ENCODE results near the gene PTPRG.

PTPRG gene

DNA sequence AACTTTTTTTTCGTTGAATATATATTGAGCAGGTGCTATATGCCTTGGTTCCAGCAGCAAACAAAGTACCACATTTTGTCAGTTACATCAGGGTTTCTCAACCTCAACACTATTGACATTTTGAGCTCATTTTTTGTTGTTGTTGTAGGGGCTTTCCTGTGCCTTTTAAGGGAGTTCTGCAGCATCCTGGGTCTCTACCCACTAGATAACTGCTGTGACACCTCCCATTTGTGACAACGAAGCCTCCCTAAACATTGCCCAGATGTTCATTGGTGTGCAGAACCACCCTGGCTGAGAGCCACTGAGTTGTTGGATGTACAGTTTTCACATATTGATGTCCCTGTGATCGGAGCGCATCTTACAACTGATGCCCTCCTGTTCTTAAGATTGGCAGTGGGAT, 382.6 kb downstream of the PTPRG start:
- no peak for DNase-seq

DNA sequence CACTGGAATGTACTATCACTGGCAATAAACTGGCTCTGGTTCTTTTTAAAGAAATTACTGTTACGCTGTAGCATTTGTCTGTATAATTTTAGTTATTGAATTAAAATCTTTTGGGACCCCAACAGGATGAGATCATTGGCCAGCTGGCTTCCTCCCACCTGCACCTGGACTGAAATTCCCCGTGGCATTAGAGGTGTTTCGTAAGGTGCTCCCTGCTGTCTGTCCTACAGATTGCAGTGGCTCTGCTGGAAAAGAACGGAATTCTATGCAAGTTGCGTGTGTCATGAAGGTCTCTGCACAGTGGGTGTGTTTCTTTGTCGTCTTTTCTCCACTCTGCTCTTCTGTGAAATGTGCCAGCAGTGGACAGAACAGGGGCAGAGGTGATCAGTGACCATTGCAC, 383.4 kb downstream of the PTPRG start:
- no peak for DNase-seq

DNA sequence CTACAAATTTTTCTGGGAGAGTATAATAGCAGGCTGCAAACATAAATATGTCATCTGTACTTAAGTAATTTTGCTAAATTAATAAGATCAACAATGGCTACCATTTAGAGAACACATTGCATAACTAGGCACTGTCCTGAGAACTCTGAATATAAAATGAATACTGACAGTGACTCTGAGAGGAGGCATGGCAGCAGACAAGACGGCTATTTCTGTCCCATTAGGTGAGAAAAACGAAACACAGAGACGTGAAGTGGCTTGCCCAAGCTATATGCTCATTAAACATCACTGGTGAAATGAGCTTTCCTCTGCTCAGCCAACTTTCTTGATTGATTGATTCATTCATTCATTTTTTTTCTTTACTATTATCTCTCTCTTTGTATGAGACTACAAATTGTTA, 384.3 kb downstream of the PTPRG start:
- DNase-seq = no peak

DNA sequence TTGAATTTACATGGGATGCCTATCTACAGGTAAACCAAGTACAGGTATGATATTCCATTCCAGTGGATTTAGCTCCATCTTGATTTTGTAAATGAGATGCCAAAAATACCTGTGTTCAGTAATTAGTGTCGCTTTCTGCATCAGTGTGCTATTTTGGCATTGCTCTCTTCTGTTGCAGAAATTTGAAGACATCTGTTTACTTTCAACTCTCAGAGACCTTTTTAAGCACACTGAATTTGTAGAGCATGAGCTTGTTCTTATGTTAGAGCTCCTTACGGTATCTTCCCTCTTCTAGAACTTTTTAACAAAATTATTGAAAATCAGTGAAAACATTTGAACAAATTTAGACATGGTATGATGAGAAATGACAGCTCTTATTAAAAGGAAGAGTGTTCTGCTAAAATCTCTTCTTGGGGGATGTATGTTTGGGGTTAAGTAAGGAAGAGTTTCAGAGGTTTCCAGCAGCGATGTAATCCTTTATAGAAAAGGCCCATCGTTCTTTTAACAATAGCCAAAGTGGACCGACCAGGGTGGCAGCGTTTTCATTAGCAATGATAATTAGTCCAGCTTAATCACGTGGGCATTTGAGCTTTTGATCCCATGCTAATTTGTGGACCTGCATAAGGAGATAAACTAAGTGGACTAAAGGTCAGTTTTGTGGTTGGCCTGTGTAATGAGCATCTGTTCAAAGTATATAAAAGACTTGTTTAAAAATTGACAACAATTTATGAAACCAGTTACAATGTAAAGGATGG, 385.4 kb downstream of the PTPRG start:
- no peak for DNase-seq

DNA sequence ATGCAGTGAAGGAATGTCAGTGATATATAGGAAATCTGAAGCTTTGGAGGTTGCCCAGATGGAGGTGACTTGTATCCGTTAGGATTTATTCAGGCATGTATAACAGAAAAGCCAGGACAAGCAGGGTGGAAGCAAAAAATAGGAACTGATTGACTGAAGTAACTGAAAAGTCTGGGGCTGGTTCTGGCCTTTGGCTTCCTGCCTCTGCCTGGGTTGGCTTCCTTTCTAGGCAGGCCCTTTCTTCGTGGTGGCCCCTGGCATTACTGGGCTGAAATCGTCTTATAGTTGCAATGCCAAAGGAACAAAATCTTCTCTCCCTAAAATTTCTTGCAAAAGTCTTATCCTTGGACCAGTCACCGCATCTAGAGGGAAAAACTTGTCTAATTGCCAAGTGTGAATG, 386.1 kb downstream of the PTPRG start:
- no peak for DNase-seq

DNA sequence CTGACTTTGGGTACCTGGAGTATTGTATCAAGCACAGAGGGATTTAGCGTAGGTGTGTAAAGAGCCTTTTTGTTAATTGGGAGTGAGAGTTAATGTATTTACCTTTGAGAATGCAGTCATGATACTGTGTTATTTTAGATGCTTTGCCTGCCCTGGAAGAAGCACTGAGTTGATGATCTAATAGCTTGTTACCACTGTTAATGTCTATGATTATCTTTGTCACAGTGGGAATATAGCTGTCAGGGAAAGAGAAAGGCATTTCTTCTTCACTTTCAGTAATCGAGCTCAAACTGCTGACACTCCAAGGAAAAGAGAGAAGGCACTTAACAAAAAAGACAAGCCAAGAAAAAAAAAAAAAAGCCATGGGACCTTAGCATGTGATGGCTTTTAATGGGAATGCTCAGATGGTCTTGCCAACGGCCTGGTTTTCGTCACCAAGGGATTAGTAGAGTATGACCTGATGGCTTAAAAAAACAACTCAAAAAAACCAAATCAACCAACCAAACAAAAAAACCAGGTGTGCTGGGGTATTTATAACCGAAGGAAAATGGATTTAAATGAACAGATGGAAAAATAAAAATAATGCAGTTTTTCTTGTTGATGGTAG, 387.4 kb downstream of the PTPRG start:
- no peak for DNase-seq

DNA sequence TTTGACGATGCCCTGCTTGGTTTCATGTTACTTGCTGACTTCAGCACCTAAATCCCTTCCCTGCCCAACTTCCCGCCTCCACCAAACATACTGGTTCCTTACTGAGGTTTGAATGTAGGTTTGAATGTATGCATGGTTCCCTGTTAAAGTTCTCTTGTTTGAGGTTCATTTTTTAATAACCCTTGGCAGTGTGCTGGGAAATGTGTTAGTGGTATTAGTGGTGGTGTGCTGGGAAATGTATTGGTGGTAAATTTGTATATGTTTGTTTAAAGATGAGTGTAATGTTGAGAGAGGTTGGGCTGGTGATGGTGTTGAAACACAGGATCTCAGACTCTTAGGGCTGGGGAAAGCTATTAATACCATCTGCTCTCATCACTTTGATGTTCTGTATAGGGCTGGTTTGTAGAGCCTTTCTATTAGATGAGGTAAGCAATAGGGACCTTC, 392.7 kb downstream of the PTPRG start:
- DNase-seq = no peak

DNA sequence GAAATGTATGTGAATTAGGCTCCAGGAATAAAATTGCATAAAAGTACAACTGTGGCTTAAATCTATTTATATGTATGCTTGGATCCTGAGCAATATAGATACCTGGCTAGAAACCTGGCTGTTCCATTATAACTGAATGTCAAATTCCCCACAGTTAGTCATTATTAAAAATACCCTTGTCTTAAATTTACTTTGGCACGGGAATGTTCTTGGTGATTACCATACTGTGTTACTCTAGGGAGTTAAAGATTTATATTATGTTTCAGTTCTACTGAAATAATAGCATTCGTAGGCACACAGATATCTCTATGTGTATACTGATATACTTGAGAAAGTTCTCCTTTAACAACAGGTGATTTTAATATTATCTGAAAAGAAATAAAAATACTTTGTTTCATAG, 394.1 kb downstream of the PTPRG start:
- DNase-seq = no peak

DNA sequence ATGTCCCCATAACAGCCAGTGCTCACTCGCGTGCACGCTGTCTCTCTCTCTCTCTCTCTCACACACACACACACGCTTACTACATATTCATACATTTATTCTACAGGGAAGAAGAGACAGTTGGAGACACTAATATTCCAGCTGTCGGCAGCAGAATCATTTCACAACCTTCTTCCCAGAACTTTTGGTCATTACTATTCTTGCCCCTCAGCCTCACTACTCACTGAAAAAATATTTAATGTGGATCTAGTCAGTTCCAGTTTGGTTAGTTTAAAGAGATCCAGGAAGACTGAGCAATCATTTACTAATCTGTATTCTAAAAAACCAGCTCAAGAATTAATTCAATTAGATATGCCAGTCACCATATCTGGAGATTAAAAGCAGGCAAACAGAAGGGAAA, 394.9 kb downstream of the PTPRG start:
- no peak for DNase-seq

DNA sequence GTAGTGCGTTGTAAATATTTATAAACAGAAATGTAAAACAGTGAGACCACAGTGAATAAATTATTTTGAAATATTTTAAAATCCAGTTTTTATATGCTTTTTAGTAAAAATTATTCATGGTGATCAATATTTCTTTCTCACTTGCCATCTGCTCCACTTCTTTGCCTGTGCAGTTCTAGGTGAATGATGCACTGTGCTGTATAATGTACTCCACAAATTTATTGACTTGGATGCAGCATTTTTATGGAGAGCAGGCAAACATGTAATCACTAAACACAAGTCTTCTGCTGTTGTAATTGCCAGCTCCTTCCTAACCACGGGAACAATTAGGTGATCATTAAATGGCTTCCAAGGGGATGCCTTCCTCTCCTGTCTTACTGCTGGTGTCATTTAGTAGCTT, 395.9 kb downstream of the PTPRG start:
- no peak for DNase-seq

DNA sequence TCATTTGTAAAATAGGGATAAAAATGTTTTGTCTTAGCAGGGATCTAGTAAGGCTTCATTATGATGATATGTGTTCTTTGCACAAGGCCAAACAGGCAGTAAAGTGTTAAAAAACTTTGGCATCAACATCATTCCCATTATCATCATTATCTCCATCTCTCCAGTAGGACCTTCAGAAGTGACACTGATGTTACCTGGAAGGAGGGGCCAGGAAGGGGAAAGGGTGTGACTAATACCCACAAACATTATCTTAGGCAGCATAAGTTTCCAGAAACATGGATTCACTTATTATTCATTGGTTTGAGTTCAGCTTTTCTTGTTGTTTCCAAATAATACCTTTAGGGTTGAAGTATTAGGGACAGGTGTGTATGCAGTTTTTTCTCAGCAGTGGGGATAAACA, 399.6 kb downstream of the PTPRG start:
- no peak for DNase-seq

DNA sequence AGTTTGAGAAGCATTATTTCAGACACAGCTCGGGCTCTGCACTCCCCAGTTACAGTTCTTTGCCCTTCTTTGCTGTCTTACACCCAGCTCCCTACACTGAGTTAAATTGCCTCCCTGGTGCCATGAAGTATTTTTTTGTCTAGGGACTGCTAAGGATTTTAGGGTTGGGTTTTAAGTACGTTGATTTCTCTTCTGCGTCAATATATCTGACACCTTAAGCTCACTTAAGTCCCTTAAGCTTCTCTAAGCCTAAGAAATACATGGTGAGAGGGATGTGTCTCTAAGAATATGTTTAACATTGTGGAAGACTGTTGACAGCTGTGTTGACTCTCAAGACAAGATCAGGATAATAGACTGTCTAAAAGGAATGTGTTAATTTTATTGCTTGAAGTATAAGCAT, 400.5 kb downstream of the PTPRG start:
- no peak for DNase-seq

DNA sequence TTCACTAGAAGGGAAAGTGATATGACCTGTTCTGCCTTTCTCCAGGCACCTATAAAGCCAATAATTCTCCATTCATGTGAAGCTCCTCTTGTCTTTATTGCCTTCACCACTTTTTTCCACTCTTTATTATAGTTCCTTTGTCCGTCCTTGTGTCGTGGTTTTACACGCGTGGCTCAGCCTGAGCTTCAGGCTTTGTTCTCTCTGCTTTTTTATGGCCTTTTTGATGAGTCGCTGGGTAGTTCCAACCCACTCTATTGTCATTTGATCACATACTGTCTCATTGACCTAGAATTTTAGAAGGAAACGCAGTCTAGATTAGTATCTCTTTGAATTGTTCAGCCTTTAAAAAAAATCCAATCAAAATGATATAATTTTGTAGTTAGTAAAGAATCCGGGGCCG, 403.2 kb downstream of the PTPRG start:
- no peak for DNase-seq

DNA sequence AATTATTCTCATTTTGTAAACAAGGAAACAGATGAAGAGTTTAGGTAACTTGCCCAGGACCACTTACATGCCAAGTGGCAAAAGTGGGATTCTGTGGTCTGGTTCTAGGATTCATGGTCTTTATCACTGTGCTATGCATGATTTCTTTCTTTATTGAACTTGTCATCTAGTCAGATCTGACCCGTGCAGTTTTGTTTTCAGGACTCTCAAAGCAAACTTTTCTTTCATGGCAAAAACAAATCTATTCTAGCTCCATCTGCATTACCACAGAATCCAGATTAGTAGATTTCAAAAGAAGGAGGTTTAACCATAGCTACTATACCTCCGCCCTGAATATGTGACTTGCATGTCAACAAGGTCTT, 404.4 kb downstream of the PTPRG start:
- DNase-seq = no peak

DNA sequence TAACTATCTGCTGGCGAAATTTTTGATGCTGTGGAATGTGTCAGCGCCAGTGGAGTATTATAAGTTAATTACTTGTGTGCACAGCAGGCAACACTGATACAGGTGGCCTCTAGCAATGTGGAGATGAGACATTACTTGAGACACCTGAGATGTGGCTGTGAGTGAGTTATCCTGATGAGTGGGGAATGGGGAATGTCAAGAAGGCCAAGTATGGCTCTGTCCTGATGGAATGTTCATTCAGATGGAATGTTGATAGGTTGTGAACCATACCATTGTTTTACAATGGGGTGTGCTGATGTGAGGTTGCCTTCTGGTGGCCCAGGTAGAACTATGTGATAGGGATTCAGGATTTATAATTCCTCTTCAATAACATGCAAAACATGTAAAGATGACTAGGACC, 404.8 kb downstream of the PTPRG start:
- no peak for DNase-seq

DNA sequence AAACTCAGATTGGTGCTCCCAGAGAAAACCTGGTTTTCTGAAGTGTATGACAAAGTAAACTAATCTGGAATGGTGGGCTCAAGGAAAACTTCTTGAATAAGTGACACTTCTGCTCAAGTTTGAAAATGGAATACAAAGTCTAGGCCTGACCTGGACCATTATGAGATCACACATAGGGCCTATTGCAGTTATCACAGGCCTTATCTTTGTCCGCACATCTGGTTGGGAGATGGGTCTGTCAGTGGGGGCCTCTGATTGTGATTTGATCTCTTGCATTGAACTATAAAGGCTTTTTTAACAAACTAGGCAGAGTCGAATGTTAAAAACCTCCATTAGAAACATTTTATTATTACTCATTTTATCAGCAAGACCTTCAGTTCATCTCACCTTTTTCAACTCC, 405.6 kb downstream of the PTPRG start:
- no peak for DNase-seq

DNA sequence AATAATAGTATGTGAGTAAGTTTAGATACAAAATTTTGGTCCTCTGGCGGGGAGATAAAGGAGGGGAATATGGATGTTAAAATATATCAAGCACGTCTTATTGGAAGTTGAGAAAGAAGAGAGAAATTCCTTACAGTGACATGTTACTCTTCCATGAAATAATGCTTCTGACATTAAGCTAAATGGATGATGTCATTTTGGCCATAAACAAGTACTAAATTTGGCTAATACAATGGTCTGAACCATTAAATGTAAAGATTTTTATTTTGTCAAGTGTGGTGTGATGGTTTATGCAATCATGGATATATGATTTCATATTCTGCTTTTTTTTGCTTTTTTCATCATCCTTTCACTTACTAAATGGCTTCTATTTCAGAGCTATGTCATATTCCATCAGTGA, 406.6 kb downstream of the PTPRG start:
- DNase-seq = no peak

DNA sequence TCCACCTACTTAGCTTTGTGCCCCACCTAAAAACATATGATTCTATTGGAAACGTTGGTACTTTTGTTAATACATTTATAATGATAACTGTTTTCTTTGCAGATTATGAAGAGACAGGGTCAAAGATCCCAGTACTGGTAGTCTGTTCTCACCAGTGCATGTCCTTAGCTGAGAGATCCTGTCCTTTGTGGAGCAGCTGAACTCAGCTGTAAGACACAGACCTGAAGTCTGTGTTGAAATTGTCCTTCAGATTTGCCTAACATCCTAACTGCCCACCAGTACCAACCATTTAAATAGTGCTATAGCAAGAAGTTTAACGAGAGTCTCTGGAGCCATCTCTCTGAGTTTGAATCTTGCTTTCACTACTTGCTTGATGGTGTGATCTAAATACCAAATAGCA, 413.3 kb downstream of the PTPRG start:
- DNase-seq = no peak

DNA sequence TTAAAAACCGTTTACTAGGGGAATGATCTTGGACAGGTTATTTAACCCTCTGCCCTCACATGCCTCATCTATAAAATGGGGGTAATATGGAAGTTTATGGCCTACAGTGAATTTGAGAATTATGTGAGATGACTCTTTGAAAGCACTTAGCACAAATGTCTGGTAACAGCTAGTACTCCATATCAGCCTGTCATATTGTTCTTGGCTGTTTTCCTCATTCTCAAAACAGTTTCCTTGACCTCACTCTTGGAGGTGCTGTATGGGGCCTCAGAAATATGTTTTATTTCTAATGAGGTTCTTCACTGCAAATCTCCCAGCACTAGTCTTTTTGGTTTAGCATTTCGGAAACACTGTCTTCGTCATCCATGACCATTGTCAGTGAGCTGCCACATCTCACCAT, 413.8 kb downstream of the PTPRG start:
- no peak for DNase-seq

DNA sequence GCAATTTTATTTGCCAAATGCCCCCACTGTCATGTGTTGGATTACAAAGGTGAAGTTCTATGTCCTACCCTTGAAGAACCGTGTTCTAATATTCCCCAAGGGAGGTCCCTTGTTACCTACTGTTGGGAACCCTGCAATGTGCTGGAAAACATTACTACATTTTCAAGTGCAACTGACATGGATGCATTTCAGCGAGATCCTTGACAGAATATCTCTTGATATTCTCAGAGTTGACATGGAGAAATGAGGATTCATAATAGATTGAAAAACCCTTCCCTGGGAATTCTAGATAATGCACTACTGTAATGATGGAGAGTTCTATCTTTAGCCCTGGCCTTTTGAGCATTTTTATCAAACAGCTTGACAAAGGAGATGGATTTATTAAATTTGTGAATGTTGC, 414.6 kb downstream of the PTPRG start:
- DNase-seq = no peak

DNA sequence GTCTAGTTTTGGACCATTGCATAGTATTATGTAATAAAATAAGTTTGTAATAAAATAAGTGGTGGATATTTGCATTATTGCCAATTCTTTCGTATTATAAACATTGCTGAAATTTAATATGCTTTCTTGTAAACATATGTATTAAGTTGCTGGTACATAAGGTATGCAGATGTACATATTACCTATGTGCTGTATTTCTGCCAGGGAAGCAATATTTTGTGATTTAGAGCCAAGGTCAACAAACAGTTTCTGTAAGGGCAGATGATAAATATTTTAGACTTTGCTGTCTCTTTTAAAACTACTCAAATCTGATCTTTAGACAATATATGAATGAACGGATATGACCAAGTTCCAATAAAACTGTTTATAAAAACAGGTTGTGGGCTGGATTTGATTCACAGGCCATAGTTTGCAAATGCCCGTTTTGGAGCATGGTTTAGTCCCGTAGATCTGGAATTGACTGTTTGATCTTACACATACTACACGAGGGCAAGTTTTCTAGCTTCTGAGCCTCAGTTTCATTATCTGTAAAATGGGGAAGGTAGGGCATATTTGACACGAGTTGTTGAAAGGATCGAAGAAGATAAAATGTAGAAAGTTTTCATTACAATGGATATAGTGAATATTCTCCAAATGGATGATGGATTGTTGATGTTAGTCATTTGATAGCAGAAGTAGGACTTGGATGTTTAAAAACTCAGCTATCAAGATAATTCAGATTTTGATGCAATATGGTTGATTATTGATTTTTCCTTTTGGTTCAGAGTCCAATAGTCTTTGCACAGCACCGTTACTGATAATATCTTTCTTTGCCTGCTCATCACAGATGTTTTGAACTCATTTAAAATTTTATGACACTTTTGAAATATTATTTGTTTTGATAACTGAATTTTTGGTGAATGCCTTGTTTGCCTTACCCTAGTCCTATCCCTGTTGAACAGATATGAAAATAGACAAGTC, 417.4 kb downstream of the PTPRG start:
- DNase-seq = no peak

DNA sequence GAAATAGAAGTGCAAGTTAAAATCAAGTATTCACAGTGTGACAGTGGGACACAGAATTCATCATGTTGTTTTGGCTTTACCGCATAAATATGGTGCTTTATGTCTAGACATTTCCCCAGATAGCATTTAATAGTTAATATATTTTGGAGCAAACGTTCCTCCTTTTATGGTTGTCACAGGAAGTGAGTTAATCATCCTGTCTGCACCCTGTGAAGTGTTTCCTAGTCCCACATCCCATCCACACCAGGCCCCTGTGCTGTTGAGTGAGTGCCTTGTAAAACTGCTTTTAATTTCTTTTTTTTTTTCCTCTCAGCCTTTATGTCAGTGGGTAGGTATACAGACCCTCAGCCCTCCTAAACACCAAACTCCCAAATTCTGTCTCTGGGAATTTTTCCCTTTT, 418.3 kb downstream of the PTPRG start:
- no peak for DNase-seq

DNA sequence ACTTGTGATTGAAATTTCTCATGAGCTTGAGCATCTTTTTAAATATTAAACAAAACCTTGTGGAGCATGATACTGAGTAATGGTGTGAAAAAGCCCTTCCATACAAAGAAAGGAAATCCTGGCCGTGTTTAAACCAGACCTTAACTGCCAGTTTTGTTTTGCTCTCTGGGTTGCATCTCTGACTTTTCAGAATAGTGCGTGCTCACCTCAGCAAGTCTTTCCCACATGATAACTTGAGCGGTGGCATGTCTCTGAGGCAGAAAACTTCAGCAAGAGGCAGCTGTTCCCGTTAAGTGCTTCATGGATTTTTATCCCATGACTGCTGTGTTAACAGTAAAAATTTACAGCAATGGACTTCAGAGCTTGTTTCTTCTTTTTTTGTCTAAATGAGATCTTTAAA, 418.7 kb downstream of the PTPRG start:
- no peak for DNase-seq

DNA sequence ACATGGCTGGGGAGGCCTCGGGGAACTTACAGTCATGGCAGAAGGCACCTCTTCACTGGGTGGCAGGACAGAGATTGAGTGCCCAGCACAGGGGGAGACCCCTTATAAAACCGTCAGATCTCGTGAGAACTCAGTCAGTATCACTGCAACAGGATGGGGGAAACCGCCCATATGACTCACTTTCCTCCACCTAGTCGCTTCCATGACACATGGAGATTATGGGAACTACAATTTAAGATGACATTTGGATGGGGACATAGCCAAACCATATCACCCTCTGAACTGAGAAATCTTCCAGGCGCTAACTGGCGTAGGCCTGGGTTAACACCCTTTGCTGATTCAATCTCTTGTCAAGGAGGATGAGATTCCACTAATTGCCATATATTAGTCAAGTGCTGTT, 419.7 kb downstream of the PTPRG start:
- no peak for DNase-seq
